HCT116 (cell line): Measurements from ENCODE around the gene ZNF32. TPM values are rescaled to one million over a fixed set of nuclear protein-coding genes. Genes with fewer than 3 reads are reported as not detected.

Source experiments
- ATAC-seq: fragments of 200-7000 bp; cut with Tn5 transposase; 2 replicates; pipeline ENCODE4 v1.9.1; 2020; ENCODE audit warnings: mild to moderate bottlenecking, moderate library complexity
- BruUV-seq: library from RNA; stranded (reverse); fragments of 400-500 nt; replicated peaks from 2 replicates; lab custom pipeline; 2021; lab: Mats Ljungman, UMichigan
- CTCF ChIA-PET: fragments of 300-600 bp; sonication (Branson Sonifier 250); formaldehyde crosslinking; loops from one replicate; lab custom pipeline; 2021; ENCODE audit warnings: antibody characterized with exemption; lab: Charles Lee
- POLR2A ChIA-PET: fragments of 300-600, 350-600 bp; sonication (Branson Sonifier 250); formaldehyde crosslinking; loops from one replicate; lab custom pipeline; 2021; ENCODE audit warnings: antibody characterized with exemption; lab: Charles Lee
- RAD21 ChIA-PET, 2 experiments: fragments of 300-600 bp; sonication (Branson Sonifier 250); formaldehyde crosslinking; loops; one replicate each; lab custom pipeline; 2023; ENCODE audit warnings: low total read pairs in 2 of 2; ENCODE audit not compliant: uncharacterized antibody in 2 of 2, unreplicated experiment in 2 of 2, low non-redundant PET in 1 of 2; lab: Charles Lee
- DNase-seq: peaks from one replicate; pipeline ENCODE4 v3.0.0-alpha.2; 2010; ENCODE audit warnings: low read depth, low spot score
- H2AFZ ChIP-seq: fragments of 200-600 bp; shearing (Covaris generic), sonication (generic); 2 replicates; pipeline ENCODE4 v1.6.1; 2017; ENCODE audit warnings: low read depth, mixed run types, mixed read lengths, antibody characterized with exemption, low read length; ENCODE audit not compliant: poor library complexity, severe bottlenecking
- H3K27ac ChIP-seq: 2 replicates; pipeline ENCODE4 v1.5.1; 2012; ENCODE audit warnings: low read depth, low read length
- H3K27me3 ChIP-seq: fragments of 200-600 bp; sonication (generic); 2 replicates; pipeline ENCODE4 v1.6.1; 2016; ENCODE audit warnings: mixed run types, low read length, mixed read lengths; ENCODE audit not compliant: insufficient read depth
- H3K36me3 ChIP-seq, 2 experiments: fragments of 200-500 bp in 1 of 2; fragments of 200-600 bp in 1 of 2; sonication (Bioruptor generic) in 1 of 2; sonication (generic) in 1 of 2; 2 replicates each; pipeline versions ENCODE4 v1.5.1 to v1.6.1; 2014 to 2016; ENCODE audit warnings: low read length in 2 of 2, inconsistent platforms in 1 of 2, mixed read lengths in 1 of 2, mixed run types in 1 of 2; ENCODE audit not compliant: insufficient read depth in 2 of 2, control insufficient read depth in 1 of 2
- H3K4me1 ChIP-seq, 2 experiments: fragments of 200-600 bp in 1 of 2; sonication (generic) in 1 of 2; 2 replicates each; pipeline versions ENCODE4 v1.5.1 to v1.6.1; 2012 to 2017; ENCODE audit warnings: low read length in 2 of 2, inconsistent platforms in 1 of 2, mild to moderate bottlenecking in 1 of 2, mixed read lengths in 1 of 2, mixed run types in 1 of 2, moderate library complexity in 1 of 2; ENCODE audit not compliant: insufficient read depth in 2 of 2, control insufficient read depth in 1 of 2
- H3K4me2 ChIP-seq: fragments of 200-600 bp; sonication (generic); 2 replicates; pipeline ENCODE4 v1.6.1; 2017; ENCODE audit warnings: mixed run types, low read length, mixed read lengths
- H3K4me3 ChIP-seq, 2 experiments: fragments of 200-600 bp in 1 of 2; sonication (generic) in 1 of 2; replicated peaks in 1 of 2; 2 replicates each; pipeline ENCODE4 v1.5.1; 2011 to 2016; ENCODE audit warnings: low read length in 2 of 2, control low read depth in 1 of 2, low read depth in 1 of 2, mild to moderate bottlenecking in 1 of 2, mixed read lengths in 1 of 2, mixed run types in 1 of 2
- H3K79me2 ChIP-seq: fragments of 200-600 bp; sonication (generic); 2 replicates; pipeline ENCODE4 v1.6.1; 2017; ENCODE audit warnings: mild to moderate bottlenecking, mixed run types, low read length, moderate library complexity, mixed read lengths; ENCODE audit not compliant: insufficient read depth
- H3K9ac ChIP-seq: fragments of 200-600 bp; sonication (generic); 2 replicates; pipeline ENCODE4 v1.6.1; 2016; ENCODE audit warnings: low read length, mixed read lengths
- H3K9me2 ChIP-seq: fragments of 200-600 bp; sonication (generic), shearing (Covaris generic); 2 replicates; pipeline ENCODE4 v1.6.1; 2017; ENCODE audit warnings: mixed run types, mild to moderate bottlenecking, moderate library complexity; ENCODE audit not compliant: insufficient read depth
- H3K9me3 ChIP-seq, 2 experiments: fragments of 200-500 bp in 1 of 2; fragments of 200-600 bp in 1 of 2; sonication (Bioruptor generic) in 1 of 2; sonication (generic) in 1 of 2; 2 replicates each; pipeline ENCODE4 v1.6.1; 2014 to 2017; ENCODE audit warnings: low read length in 2 of 2, mixed read lengths in 2 of 2, inconsistent platforms in 1 of 2, low read depth in 1 of 2, mild to moderate bottlenecking in 1 of 2, mixed run types in 1 of 2, moderate library complexity in 1 of 2; ENCODE audit not compliant: control insufficient read depth in 1 of 2, insufficient read depth in 1 of 2
- H4K20me1 ChIP-seq: fragments of 200-600 bp; sonication (generic), shearing (Covaris generic); 2 replicates; pipeline ENCODE4 v1.6.1; 2017; ENCODE audit warnings: mixed run types, mild to moderate bottlenecking, moderate library complexity; ENCODE audit not compliant: insufficient read depth
- CTCF ChIP-seq, 3 experiments: fragments of 200-600 bp in 1 of 3; sonication (generic) in 1 of 3; IDR thresholded peaks in 2 of 3; conservative IDR thresholded peaks in 1 of 3; 2 replicates each; pipeline ENCODE4 v1.5.1; 2012 to 2017; ENCODE audit warnings: low read depth in 2 of 3, low read length in 2 of 3, antibody characterized with exemption in 1 of 3, borderline replicate concordance in 1 of 3, control low read depth in 1 of 3, mild to moderate bottlenecking in 1 of 3, mixed read lengths in 1 of 3, mixed run types in 1 of 3, moderate library complexity in 1 of 3; ENCODE audit not compliant: insufficient read depth in 1 of 3
- EGR1 ChIP-seq: IDR thresholded peaks from 2 replicates; pipeline ENCODE4 v1.6.1; 2012; ENCODE audit warnings: low read depth
- ELF1 ChIP-seq: IDR thresholded peaks from 2 replicates; pipeline ENCODE4 v1.6.1; 2012; ENCODE audit warnings: low read depth, borderline replicate concordance
- EZH2 ChIP-seq: fragments of 200-600 bp; sonication (generic); IDR thresholded peaks from 2 replicates; pipeline ENCODE4 v1.6.1; 2017; ENCODE audit warnings: antibody characterized with exemption, mixed run types
- EZH2phosphoT487 ChIP-seq: fragments of 200-600 bp; IDR thresholded peaks from 2 replicates; pipeline ENCODE4 v1.6.1; 2018; ENCODE audit warnings: antibody characterized with exemption, borderline replicate concordance
- FOSL1 ChIP-seq: IDR thresholded peaks from 2 replicates; pipeline ENCODE4 v1.6.1; 2012; ENCODE audit warnings: low read depth
- JUND ChIP-seq: IDR thresholded peaks from 2 replicates; pipeline ENCODE4 v1.6.1; 2012
- POLR2A ChIP-seq: IDR thresholded peaks from 2 replicates; pipeline ENCODE4 v1.7.0; 2011; ENCODE audit warnings: borderline replicate concordance; ENCODE audit not compliant: insufficient read depth, insufficient read length; ENCODE audit errors: extremely low read depth
- POLR2AphosphoS5 ChIP-seq: IDR thresholded peaks from 2 replicates; pipeline ENCODE4 v1.6.1; 2011; ENCODE audit warnings: mild to moderate bottlenecking, low read depth, low read length, moderate library complexity
- RAD21 ChIP-seq: IDR thresholded peaks from 2 replicates; pipeline ENCODE4 v1.6.1; 2012; ENCODE audit warnings: low read depth, mild to moderate bottlenecking
- REST ChIP-seq: IDR thresholded peaks from 2 replicates; pipeline ENCODE4 v1.6.1; 2012; ENCODE audit warnings: low read depth
- SIN3A ChIP-seq: IDR thresholded peaks from 2 replicates; pipeline ENCODE4 v1.6.1; 2012; ENCODE audit warnings: low read depth
- SP1 ChIP-seq: IDR thresholded peaks from 2 replicates; pipeline ENCODE4 v1.6.1; 2012; ENCODE audit warnings: low read depth
- TCF7L2 ChIP-seq: IDR thresholded peaks from 2 replicates; pipeline ENCODE4 v1.7.0; 2011; ENCODE audit warnings: borderline replicate concordance, inconsistent platforms; ENCODE audit not compliant: insufficient read depth, insufficient read length; ENCODE audit errors: extremely low read depth
- YY1 ChIP-seq: IDR thresholded peaks from 2 replicates; pipeline ENCODE4 v1.6.1; 2011; ENCODE audit warnings: low read length, low read depth, moderate library complexity, mild to moderate bottlenecking; ENCODE audit not compliant: insufficient replicate concordance; ENCODE audit errors: extremely low read depth
- ZFX ChIP-seq: fragments of 450-650 bp; IDR thresholded peaks from 2 replicates; pipeline ENCODE4 v1.6.1; 2017
- ZNF274 ChIP-seq: fragments of 200-500 bp; sonication (Bioruptor generic); IDR thresholded peaks from 2 replicates; pipeline ENCODE4 v1.6.1; 2014; ENCODE audit warnings: mild to moderate bottlenecking, low read depth, low read length, inconsistent platforms
- intact Hi-C: fragments of 100-400 bp; cut with micrococcal nuclease; formaldehyde crosslinking; loops from 2 replicates; pipeline ENCODE4 v1.10.0; 2022
- total RNA-seq: library from RNA; stranded (reverse); gene quantifications from one replicate; pipeline ENCODE4 v1.2.1, GENCODE V29; 2021; ENCODE audit not compliant: unreplicated experiment

The ZNF32 gene
- total RNA-seq, 1 experiment from 2014 or later, result 10.3 TPM

- no peaks in the 10 kb centered on the region for H3K79me2 ChIP-seq
- no TSS peak for BruUV-seq
- no peak for TF ChIP-seq ZFX
- no peak for TF ChIP-seq REST
- TF ChIP-seq POLR2AphosphoS5, result no peak
- TF ChIP-seq EZH2phosphoT487, result no peak
- no peaks in the 10 kb centered on the region for H3K36me3 ChIP-seq
- no peaks in the 10 kb centered on the region for H4K20me1 ChIP-seq
- intact Hi-C loops, result loop anchor here (10.0 kb wide), 1 partner anchor 89 kb away; no protein-coding TSS in a partner anchor
- H3K4me3 ChIP-seq, result no peak overlapping the region
- no peak overlapping the region for H2AFZ ChIP-seq
- H3K27me3 ChIP-seq, result peaks cover 32% of the 10 kb centered on the region; the same call in 1 of the 2 replicates
- DNase-seq, result no peak
- no peaks in the 10 kb centered on the region for H3K9me2 ChIP-seq
- H3K4me1 ChIP-seq, result peaks cover 0 to 2% of the 10 kb centered on the region in 2 experiments; a peak in 1 of 4 replicates
- no peak overlapping the region for H3K4me2 ChIP-seq
- no peak overlapping the region for H3K9ac ChIP-seq
- H3K9me3 ChIP-seq, result no peaks in the 10 kb centered on the region
- CTCF ChIA-PET, result no interaction called here
- RAD21 ChIA-PET, result no interaction called here
- ATAC-seq, result no peak
- POLR2A ChIA-PET, result no interaction called here
- no peak overlapping the region for H3K27ac ChIP-seq
Measured at GRCh38 chr10:43695321-43695720, 46.6 kb upstream of the ZNF32 start.

- H3K4me3 ChIP-seq, result no peak overlapping the region
- no peaks in the 10 kb centered on the region for H3K9me2 ChIP-seq
- peaks cover 0 to 7% of the 10 kb centered on the region in 2 experiments; a peak in 1 of 4 replicates for H3K4me1 ChIP-seq
- no peaks in the 10 kb centered on the region for H3K36me3 ChIP-seq
- peaks cover 30% of the 10 kb centered on the region; the same call in 1 of the 2 replicates for H3K27me3 ChIP-seq
- no peaks in the 10 kb centered on the region for H3K9me3 ChIP-seq
- ATAC-seq (no peak), DNase-seq (no peak)
- H2AFZ ChIP-seq, result no peak overlapping the region
- H3K9ac ChIP-seq, result no peak overlapping the region
- no peaks in the 10 kb centered on the region for H4K20me1 ChIP-seq
- ChIA-PET RAD21 (no interaction called here), CTCF (no interaction called here), POLR2A (no interaction called here)
- H3K27ac ChIP-seq, result no peak overlapping the region
- intact Hi-C loops, result loop anchor here (10.0 kb wide), 1 partner anchor 90 kb away; no protein-coding TSS in a partner anchor
- H3K79me2 ChIP-seq, result no peaks in the 10 kb centered on the region
- no peak overlapping the region for H3K4me2 ChIP-seq
- no TSS peak for BruUV-seq
- TF ChIP-seq RAD21 (no peak), ELF1 (no peak), POLR2AphosphoS5 (no peak), ZNF274 (no peak), EZH2 (no peak), SP1 (no peak), FOSL1 (no peak), YY1 (no peak), JUND (no peak), EGR1 (no peak), TCF7L2 (no peak), POLR2A (no peak), SIN3A (no peak), CTCF (IDR thresholded peaks at IDR 0.05 in 2 of 3, conservative IDR thresholded peaks at IDR 0.05 in 1 of 3; ENCODE audit: borderline replicate concordance in 1 of 3, insufficient read depth in 1 of 3, low read depth in 2 of 3, low read length in 2 of 3) (no peak)
Measured at GRCh38 chr10:43694526-43694925, 45.8 kb upstream of the ZNF32 start.
